Measurements from ENCODE around the gene KANK4.

The KANK4 gene

DNA sequence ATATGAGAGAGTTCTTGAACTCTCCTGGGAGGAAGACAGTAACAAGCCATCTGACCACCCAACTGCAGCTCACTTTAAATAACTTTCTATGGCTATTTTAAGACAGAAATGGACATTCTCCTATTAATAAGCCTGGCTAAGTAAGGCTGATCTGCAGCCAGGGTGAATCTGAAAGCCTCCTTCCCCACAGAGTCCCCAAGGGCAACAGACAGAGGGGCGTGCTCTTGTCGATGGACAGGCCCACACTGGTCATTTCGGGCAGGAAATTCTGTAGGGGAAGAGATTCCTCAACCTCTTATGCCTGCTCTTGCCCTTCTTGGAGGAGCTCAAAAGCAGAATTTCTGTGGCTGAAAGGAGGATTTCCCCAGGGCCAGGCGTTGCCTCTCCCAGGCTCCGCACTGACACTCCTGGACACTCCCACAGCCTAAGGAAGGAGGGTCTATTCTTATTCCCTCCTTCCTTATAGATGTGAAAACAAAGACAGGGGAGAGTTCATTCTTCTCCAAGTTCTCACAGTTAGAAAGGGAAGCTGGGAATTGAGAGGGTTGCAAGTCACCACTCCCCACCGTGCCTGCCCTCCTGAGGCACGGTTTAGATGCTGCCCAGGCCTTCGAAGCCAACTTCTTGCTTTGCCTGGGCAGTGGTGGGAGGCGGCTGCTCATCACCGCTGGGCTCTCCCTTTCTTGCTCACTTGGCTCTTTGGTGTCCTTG, 17.9 kb upstream of the KANK4 start:
- peak; percentile 41 for DNase-seq

DNA sequence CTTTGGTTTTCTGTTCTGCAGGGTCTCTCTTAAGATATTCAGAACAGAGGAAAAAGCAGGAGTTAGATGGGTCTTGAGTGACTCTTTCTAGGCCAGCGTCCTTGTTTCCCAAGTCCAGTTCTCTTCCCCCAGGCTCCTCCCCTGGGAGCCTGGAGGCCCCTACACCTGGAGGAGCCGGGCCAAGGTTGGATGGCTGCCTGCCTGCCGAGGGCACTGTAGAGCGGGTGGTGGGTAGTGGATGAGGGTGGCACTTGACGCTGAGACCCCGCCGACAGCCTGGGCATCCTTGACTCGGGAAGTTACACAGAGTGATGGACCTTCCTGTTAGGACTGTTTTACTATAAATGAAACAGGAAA, 17.4 kb upstream of the KANK4 start:
- DNase-seq = no peak

DNA sequence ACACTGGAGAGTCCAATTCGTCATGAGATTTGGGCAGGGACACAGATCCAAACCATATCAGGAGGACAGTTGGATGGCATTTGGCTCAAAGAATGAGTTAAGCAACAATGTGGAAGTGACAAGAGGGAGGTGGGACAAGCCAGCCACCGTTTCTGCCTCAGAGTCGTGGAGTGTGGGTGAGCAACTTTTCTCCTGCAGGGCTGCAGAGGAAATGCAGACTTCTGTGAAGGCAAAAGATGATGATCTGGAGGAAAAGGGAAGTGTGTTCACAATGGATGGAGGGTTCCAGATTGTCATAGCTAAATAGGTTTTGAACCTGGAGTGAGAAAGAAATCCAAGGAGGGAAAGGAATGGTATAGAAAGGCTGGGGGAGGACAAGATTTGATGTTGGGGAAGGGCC, 16.4 kb upstream of the KANK4 start:
- no peak for DNase-seq

DNA sequence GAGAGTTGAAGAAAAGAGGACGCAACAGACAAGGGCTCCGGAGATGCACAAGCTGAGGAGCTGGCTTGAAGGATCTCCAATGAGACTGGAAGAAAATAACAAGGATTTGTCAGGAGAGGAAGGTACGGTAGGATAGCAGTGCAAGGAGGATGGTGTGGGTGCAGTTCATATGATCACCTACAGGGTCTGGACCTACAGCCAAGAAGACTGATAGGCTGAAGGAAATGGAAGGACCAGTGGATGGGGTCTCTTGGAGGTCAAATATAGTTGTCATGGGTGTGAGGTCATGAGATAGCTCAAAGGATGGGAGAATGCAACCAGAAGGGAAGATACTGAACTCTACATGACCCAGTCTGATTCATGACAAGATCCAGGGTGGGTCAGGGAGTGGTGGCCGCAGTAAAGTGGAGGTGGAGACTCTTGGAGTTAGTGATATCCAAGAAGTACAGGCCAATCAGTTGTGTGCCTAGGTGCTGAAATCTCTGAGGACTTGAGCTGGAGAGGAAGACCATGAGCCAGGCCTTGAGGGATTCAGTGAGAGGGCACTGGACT, 15.3 kb upstream of the KANK4 start:
- no peak for DNase-seq

DNA sequence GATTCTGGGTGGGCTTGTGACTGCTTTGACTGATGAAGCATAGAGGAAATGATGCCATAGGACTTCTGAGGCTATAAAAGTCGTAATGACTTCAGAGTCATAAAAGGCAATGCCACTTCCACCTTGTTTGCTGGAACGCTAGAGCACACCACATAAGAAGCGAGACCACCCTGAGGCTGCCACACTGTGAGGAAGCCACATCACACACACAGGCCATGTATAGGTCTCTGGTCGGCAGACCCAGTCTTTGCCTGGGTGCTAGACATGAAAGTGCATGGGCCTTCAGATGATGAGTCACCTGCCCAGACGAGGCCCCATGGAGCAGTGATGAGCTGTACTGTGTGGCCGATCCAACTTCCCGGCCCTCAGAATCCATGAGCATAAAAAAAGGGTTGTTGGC, 14.2 kb upstream of the KANK4 start:
- DNase-seq = no peak

DNA sequence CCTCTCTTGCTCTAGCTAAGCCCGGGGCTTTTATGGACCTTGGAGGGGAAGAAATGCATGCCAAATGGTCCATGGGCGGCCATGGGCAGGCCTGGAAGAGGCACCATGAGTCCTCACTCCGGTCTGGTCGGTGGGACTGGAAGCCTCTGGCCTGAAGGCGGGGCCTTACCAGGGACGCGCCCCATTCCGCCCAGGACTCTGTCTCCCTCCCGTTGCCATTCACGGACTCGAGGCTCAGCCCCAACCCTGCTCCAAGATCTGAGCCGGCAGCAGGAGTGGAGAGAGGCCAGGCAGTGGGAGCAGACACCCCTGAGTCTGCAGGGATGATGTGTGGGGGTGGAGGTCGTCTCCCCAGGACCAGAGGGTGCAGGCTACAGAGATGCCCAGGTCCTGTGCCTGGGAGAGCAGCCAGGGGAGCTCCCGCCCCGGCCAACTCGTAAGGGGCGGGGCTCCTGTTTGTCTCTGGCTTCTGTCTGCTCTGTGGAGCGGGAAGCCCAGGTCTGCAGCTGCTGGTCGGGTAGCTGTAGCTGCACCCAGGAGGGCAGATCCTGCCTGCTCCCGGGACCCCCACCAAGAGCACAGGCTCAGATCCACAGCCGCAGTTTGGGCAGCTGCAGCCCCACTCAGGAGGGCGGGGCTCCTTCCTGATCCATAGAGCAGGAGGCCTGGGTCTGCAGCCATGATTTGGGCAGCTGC, 8.3 kb upstream of the KANK4 start:
- DNase-seq = no peak

DNA sequence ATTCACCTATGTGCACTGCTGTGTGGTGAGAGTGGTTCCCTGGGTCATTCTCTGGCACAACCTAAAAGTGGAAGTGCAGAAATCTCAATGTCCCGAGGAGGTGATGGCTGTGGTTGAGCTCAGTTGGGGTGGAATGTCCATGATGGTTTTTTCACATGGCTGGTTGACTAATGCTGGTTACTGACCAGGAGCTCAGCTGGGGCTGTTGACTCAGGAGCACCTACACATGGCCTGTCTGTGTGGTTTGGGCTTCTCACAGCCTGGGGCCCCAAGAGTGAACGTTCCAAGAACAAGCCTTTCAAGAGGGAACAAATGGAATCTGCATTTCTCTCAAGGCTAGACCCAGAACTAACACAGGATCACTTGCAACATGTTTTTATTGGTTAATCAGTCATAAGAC, 6.4 kb upstream of the KANK4 start:
- no peak for DNase-seq

DNA sequence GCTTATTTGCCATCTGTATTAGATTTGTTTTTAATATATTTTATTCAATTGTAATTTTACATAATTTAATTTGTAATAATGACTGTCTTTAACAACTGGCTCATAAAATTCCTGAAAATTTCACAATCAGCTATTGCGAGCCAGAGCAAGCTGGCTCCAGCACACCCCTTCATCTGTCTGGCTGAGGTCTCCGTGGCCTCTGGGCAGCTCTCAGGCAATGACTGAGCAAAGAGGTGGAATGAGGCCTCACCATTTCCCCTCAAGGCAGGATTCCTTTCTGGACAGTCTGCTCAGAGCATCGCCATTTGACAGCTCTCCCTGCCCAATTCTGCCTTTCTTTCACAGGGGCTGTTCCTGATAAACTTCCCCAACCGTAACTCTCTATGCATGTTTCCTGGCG, 5.8 kb upstream of the KANK4 start:
- no peak for DNase-seq

DNA sequence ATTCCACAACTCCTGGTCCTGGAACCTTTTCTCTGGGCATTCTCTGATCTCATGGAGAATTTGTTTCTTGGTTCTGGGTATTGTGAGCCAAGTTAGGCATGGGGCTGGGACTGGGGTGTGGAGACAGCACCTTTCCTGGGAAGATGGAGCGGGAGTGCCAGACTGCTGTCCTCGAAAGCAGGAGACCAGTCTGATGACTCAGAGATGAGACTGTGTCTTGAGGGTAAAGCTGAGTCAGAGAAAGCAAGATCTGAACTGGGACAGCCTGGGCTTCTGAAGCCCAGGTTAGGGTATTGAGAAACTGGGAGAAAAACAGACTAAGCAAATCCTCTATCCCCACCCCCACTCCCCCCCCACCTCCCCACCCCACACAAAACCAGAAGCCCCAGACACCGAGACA, 2.2 kb upstream of the KANK4 start:
- DNase-seq = no peak

DNA sequence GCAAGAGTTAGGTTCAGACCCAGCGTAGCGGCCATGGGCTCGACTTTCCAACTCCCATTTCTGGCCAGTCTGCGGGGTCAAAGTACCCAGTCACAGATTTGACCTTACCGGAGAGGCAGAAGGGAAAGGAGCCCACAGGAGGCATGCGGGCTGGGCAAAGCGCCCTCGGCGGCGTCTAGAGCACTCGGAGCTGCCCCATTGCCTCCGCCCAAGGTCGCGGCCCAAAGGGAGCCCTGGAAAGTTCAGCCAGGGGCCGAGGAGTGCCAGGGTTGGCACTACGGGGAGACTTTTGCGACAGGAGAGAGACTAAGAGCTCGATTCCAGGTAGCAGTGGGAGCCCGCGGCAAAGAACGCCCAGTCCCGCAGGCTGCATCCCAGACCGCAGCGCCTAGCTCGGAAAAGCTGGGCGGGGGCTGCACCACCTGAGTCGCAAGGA, 896 bp downstream of the KANK4 start:
- no peak for DNase-seq

DNA sequence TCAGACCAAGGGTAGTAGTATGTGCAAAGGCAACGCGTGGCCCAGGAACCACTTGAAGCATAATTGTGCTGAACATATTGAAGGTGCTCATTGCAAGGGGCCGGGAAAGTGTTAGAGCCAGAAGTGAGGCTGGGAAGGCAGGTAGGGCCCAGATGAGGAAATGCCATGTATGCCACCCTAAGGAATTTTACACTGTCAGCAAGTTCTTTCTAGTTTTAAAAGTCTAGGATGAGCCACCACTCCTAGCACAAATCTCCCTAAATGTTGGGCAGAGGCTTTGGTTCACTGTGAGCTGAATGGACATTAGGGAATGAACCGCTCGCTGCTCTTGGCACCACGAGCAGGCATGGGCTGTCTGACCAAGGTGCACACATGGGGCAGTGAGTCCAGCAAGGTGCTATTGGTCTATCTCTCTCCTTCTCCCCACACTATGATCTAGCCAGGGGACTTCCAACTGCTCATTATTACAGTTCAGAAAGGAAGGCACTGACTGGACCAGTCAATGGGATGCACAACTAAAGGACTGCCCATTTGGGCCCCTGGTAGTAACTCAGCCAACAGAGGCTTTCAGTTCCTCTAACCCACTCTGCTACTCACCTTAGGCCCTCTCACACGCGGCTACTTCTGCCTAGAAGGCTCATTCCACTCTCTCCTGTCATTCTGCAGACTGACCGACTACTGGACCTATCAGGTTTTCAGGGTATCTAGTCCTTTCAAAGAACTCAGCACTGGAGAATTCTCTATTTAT, 2.0 kb downstream of the KANK4 start:
- no peak for DNase-seq

DNA sequence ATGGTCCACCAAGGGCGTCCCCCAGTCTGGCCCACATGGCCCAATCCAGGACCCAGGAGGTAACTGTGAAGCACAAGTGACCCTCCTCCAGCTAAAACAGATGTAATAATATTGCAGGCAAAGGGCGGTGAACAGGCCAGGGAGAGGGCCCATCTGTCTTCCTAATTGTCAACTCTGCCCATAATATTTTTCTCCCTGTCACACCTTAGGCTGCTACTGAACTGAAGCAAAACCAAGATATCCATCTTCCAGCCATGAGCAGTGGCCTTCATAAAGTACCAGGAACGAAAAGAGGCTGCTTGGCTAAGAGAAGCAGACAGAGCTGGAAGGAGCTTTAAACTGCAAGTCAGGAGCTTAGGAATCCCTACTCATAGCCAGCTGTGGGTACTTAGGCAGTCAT, 3.1 kb downstream of the KANK4 start:
- no peak for DNase-seq

DNA sequence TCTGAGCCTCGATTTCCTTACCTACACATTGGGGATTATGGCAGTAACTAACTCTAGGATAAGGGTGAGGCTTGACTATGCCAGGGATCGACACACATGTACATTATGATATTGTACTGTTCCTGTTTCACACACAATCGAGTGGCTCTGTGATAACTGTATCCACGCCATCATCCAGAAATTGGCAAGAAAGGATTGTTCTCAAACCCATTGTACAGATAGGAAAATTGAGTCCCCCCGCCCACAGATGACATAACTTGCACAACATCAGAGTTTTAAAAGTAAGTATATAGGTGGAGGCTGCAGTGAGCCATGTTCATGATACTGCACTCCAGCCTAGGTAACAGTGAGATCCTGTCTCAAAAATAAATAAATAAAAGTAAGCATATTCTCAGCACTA, 3.8 kb downstream of the KANK4 start:
- DNase-seq = no peak

DNA sequence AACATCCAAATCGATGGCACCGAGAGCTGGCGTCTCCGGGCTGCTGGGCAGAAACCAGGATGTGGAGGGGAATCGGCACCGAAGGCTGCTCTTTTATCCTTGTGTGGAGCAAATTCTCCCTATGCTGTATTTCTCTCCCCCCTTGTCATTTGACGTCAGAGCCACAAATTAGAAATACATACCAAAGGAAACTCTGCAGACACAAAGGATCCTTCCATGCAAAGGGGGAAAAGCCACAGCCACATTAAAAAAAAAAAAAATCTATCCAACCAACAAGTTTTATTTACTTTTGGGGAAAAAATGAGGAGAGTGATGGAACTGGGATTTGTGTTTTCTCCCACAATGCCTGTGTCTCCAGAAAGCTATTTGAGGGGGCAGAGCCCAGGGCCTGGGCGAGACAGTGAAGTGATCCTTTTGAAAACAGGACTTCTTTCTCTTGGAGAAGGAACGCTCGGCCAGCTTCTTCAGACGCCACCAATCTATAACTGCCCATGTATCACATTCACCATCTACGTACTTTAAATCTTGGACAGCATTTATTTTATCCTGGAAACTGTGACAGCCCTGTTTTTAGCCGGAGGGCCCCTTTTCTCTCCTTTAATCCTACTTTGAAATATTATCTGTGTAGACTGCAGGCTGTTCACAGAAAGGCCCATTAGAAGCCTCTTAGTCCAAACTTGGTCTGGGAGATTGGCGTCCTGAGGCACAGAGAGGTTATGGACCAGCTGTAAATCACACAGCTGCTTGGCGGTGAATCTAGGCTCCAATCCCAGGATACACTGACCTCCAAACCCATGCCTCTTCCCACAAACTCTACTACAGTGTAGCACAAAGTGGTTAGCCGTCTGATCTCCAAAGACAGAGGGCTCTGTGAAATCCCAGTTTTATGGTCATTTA, 4.5 kb downstream of the KANK4 start:
- DNase-seq = no peak

DNA sequence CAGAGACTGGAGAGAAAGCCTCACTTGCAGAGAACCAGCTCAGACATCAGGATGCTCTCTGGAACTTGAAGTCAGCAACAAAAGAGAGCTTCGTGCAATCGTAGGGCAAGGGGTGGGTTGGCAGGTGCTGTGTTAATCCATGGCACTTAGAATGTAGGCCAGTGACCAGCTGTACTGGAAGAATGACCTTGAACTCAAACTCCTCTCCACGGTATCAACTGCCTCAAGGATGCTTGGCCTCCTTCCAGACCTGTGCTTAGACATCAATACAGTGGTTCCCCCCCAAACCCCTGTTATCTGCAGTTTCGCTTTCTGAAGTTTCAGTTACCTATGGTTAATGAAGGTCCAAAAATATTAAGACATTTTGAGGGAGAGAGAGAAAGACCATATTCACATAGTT, 6.5 kb downstream of the KANK4 start:
- no peak for DNase-seq

DNA sequence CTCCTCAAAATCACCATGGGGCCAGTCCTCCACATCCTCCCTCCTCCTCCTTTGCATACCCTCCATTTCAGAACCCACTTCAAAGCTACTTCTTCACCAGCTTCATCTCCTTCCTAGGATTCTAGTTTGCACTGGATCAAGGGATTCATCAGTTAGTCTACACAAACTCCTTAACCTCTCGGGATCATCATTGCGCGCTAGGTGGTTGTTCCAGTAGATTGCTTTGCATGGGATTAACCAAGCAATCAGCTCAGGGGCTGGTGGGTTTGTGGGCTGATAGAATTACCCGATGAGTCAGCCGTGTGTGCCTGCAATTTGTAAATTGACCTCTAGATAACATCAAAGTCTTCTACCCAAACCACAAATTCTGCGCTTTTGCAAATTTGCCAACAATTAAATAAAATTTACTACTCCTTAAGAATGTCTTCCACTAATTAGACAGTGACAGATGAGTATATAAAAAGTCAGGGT, 7.7 kb downstream of the KANK4 start:
- DNase-seq = no peak

DNA sequence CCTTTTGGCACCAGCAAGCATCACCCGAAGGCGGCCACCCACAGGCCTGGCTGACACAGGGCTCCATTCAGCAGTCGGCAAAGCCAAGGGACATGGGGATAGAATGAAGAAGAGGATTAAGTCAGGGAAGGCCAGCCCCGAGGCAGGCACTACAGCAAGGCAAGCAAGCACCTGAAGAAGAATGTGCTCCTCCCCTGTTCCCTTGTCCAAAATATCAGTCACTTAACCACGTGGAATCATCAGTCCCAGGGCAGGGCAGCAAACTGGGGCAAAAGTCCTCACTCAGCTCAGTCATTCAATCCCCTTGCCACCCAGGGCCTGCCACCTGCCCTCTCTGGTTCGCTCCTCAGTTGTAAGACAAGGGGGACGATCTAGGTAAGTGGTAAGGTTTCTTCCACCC, 9.3 kb downstream of the KANK4 start:
- DNase-seq = no peak

DNA sequence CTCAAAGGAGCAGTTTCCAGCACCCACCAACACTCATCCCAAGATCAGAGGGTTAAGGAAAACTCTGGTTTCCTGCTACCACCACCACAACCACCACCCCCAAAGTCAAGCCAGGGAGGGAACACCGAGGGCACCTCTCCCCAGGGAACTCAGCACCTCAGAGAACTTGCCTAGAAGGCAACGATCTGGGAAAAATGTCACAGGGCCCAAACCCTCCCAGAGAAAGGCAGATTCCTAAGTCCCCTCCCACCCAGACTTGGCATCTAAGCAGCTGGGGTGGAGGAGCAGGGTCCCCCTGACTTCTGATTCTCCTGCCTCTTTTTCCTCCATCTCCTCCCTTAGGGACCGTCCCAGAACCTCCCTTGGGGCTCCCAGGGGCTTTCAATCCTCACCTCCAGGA, 10.6 kb downstream of the KANK4 start:
- no peak for DNase-seq

DNA sequence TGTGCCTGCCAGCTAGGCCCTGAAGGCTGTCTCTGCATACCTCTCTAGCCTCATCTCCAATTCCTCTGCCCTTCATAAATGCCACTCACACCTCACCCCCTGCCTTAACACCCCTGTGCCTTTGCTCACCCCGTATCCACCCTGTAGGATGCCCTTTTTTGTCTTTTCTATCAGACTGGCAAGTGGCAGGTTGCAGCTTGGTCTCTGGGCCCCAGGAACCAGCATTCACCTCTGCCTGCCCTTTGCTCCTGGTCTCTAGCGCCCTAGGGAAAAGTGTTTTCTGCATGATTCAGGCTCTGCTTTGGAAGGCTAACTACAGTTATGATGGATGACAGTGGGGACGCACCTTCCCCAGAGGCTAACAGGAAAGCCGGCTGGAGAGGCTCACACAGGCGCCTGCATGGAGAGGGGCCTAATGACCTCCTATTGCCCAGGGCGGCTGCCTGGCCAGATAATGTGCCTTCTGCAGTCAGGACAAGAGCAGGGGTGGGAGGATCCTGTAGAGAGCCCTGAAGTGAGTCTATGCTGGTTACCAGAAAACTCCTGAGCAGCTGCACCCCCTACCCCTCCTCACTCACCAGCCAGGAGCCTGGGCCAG, 11.2 kb downstream of the KANK4 start:
- DNase-seq = no peak

DNA sequence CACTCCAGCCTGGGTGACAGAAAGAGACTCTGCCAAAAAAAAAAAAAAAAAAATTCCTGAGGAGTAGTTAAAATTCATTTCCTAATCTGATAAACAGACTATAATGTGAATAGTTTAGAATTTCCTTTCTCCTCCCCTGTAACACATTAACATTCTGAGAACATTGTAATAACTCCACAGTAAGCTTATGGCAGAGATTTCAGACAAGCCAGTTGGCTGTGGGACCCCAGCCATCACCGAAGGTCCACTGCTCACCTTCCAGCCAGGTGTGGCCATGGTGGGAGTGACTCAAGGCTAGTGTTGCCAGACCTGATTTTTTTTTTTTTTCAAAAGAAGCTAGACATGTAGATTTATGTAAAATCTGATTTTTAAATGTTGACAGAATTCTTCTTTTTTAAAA, 11.8 kb downstream of the KANK4 start:
- DNase-seq = no peak

DNA sequence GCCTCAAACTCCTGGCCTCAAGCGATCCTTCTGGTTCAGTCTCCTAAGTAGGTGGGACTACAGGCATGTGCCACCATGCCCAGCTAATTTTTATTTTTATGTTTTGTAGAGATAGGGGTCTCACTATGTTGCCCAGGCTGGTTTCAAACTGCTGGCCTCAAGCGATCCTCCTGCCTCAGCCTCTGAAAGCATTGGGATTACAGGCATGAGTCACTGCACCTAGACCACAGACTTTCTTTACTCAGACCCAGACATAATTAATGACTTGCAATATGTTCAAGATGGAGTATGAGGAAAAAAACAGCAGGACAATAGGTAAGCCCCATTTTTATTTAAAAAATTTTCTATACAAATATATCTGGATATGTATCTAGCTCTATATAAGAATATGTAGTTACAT, 13.2 kb downstream of the KANK4 start:
- no peak for DNase-seq

DNA sequence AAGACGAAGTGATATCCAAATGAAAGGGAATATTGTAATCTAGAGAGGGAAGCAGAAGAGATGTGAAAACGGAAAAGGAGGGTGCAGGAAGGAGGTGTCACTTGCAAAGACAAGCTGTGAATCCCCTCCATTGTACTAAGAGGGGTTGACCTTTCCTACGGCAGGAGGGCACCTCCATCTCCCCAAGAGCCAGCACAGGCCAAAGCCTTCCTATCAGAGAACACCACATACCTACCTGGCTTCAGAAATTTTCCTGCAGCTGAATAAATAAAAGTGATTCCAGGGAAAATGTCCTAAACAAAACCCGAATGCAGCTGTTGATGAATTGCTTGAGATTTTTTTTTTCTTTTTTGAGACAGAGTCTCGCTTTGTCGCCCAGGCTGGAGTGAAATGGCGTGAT, 14.3 kb downstream of the KANK4 start:
- DNase-seq = no peak
